ENCODE measurements around the gene ELSPBP1.

ELSPBP1 gene

DNA sequence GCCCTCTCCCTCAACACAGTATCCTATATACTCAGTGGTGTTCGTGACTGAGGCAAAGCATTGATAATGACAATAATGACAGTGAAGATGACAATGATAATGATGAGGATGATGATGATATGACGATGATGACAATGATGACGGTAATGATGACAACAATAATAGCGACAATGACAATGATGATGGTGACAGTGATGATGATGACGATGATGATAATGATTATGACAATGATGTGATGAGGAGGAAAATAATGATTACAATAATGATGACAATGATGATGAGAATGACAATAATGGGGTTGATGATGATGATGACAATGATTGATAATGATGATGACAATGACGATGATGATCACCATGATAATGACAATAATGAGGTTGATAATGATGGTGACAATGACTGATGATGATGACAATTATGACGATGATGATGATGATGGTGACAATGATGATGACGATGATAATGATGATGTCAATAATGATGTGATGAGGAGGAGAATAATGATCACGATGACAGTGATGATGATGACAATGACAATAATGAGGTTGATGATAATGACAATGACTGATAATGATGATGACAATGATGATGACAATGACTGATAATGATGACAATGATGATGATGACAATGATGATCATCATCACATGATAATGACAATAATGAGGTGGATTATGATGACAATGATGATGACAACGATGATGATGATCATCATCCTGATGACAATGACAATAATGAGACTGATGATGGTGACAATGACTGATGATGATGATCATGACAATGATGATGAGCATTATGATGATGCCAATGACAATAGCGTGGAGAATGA, 16.7 kb downstream of the ELSPBP1 start:
- ATAC-seq: no peak
- no peak for TF ChIP-seq TOX (CRISPR knock-in tag; IDR thresholded peaks at IDR 0.05; ENCODE audit: borderline replicate concordance)
- no peak for TF ChIP-seq ZC3H10 (CRISPR knock-in tag; IDR thresholded peaks at IDR 0.05)
- TF ChIP-seq ESRRG (CRISPR knock-in tag; IDR thresholded peaks at IDR 0.05): no peak
- TF ChIP-seq, protein P1, sequence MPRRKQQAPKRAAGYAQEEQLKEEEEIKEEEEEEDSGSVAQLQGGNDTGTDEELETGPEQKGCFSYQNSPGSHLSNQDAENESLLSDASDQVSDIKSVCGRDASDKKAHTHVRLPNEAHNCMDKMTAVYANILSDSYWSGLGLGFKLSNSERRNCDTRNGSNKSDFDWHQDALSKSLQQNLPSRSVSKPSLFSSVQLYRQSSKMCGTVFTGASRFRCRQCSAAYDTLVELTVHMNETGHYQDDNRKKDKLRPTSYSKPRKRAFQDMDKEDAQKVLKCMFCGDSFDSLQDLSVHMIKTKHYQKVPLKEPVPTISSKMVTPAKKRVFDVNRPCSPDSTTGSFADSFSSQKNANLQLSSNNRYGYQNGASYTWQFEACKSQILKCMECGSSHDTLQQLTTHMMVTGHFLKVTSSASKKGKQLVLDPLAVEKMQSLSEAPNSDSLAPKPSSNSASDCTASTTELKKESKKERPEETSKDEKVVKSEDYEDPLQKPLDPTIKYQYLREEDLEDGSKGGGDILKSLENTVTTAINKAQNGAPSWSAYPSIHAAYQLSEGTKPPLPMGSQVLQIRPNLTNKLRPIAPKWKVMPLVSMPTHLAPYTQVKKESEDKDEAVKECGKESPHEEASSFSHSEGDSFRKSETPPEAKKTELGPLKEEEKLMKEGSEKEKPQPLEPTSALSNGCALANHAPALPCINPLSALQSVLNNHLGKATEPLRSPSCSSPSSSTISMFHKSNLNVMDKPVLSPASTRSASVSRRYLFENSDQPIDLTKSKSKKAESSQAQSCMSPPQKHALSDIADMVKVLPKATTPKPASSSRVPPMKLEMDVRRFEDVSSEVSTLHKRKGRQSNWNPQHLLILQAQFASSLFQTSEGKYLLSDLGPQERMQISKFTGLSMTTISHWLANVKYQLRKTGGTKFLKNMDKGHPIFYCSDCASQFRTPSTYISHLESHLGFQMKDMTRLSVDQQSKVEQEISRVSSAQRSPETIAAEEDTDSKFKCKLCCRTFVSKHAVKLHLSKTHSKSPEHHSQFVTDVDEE (CRISPR knock-in tag; IDR thresholded peaks at IDR 0.05): no peak
- no peak for TF ChIP-seq POU6F1 (CRISPR knock-in tag; IDR thresholded peaks at IDR 0.05; ENCODE audit: borderline replicate concordance, low read depth)
- TF ChIP-seq CSDC2 (CRISPR knock-in tag; IDR thresholded peaks at IDR 0.05): no peak
- TF ChIP-seq PATZ1 (CRISPR knock-in tag; IDR thresholded peaks at IDR 0.05; ENCODE audit: borderline replicate concordance): no peak
- no peak for TF ChIP-seq ZNF8 (CRISPR knock-in tag; IDR thresholded peaks at IDR 0.05)
- TF ChIP-seq ISL1 (CRISPR knock-in tag; IDR thresholded peaks at IDR 0.05): no peak
- TF ChIP-seq BACH2 (CRISPR knock-in tag; IDR thresholded peaks at IDR 0.05; ENCODE audit: borderline replicate concordance): no peak
- no peak for TF ChIP-seq ZNF565 (CRISPR knock-in tag; conservative IDR thresholded peaks at IDR 0.05; ENCODE audit: low read depth)
- TF ChIP-seq CSRNP3 (CRISPR knock-in tag; IDR thresholded peaks at IDR 0.05): no peak

DNA sequence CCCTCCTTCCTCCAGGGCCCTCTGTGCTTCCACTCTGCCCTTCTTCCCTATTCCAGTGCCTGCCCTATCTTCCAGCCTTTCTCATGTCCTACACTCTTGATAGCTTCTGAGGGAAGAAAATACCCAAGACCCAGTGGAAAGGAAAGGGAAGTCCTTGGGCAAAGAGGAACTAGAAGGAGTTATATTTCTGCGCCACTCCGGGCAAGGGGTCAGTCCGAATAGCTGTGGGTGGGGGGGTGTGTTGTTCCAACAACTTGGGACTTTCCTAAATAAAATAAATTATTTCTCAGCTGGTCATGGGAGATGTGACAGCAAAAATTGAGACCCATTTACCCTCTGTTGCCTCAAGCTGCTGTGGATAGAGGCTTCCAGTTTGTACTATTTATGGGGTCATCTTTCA, 26.3 kb downstream of the ELSPBP1 start:
- no peak for ATAC-seq
- no peak for TF ChIP-seq OSR1 (CRISPR knock-in tag; IDR thresholded peaks at IDR 0.05)
- no peak for TF ChIP-seq BACH2 (CRISPR knock-in tag; IDR thresholded peaks at IDR 0.05; ENCODE audit: borderline replicate concordance)
- TF ChIP-seq ISL1 (CRISPR knock-in tag; IDR thresholded peaks at IDR 0.05): no peak
- TF ChIP-seq PPARA (CRISPR knock-in tag; IDR thresholded peaks at IDR 0.05; ENCODE audit: borderline replicate concordance): no peak
- no peak for TF ChIP-seq ZFP30 (CRISPR knock-in tag; IDR thresholded peaks at IDR 0.05)
- no peak for TF ChIP-seq ZNF70 (CRISPR knock-in tag; IDR thresholded peaks at IDR 0.05)

DNA sequence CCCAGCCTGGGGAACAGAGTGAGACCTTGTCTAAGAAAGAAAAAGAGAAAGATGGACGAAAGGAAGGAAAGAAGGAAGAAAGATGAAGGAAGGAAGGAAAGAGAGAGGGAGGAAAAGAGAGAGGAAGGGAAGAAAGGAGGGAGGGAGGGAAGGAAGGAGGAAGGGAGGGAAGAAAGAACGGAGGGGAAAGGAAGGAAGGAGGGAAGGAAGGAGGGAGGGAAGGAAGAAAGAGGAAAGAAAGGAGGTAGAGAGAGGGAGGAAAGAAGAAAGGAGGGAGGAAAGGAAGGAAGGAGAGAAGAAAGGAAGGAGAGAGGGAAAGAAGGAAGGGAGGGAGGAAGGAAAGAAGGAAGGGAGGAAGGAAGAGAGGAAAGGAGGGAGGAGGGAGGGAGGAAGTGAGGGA, 28.6 kb downstream of the ELSPBP1 start:
- no peak for ATAC-seq
- TF ChIP-seq ZFP3 (CRISPR knock-in tag; IDR thresholded peaks at IDR 0.05) (no peak), ZFP30 (CRISPR knock-in tag; IDR thresholded peaks at IDR 0.05) (no peak), ESRRG (CRISPR knock-in tag; IDR thresholded peaks at IDR 0.05) (no peak), OSR1 (CRISPR knock-in tag; IDR thresholded peaks at IDR 0.05) (no peak), GLIS3 (CRISPR knock-in tag; IDR thresholded peaks at IDR 0.05) (no peak), RARB (CRISPR knock-in tag; IDR thresholded peaks at IDR 0.05) (no peak), POU6F1 (CRISPR knock-in tag; IDR thresholded peaks at IDR 0.05; ENCODE audit: borderline replicate concordance, low read depth) (no peak), ZNF70 (CRISPR knock-in tag; IDR thresholded peaks at IDR 0.05) (no peak), PATZ1 (CRISPR knock-in tag; IDR thresholded peaks at IDR 0.05; ENCODE audit: borderline replicate concordance) (no peak), ZC3H10 (CRISPR knock-in tag; IDR thresholded peaks at IDR 0.05) (no peak), ISL1 (CRISPR knock-in tag; IDR thresholded peaks at IDR 0.05) (no peak), CSRNP3 (CRISPR knock-in tag; IDR thresholded peaks at IDR 0.05) (no peak), TOX (CRISPR knock-in tag; IDR thresholded peaks at IDR 0.05; ENCODE audit: borderline replicate concordance) (no peak), ZNF565 (CRISPR knock-in tag; conservative IDR thresholded peaks at IDR 0.05; ENCODE audit: low read depth) (no peak)
- TF ChIP-seq, protein P1 (CRISPR knock-in tag; IDR thresholded peaks at IDR 0.05): no peak
